ENCODE results near the gene ALK.

DNA sequence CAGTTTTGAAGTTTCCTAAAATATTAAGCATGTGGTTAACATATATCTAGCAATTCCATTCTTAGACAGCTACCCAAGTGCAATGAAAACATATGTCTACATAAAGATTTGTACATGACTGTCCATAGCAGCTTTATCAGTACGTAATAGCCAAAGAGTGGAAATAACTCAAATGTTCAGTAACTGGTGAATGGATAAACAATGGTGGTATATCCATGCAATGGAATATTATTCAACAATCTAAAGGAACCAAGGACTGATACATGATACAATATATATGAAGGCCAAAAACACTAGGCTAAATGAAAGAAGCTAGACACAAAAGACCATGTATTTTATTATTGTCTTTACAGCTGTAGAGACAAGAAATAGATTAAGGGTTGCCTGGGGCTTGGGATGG is 361.4 kb downstream of the ALK start:
- TF ChIP-seq POLR2A (IDR thresholded peaks at IDR 0.05) = no peak
- no peak for TF ChIP-seq CTCF (IDR thresholded peaks at IDR 0.05)
